NCI-H1436 (cell line): Measurements from ENCODE around the gene RPS6KA3.
"Not testable (repeated sequence)": the region's sequence is repeated elsewhere in the genome, so short reads cannot be mapped to it uniquely, and the experiment has no call there.

Source experiments
- DNase-seq: peaks from one replicate; lab custom pipeline; 2025; lab: John Stamatoyannopoulos, UW

RPS6KA3 gene

DNA sequence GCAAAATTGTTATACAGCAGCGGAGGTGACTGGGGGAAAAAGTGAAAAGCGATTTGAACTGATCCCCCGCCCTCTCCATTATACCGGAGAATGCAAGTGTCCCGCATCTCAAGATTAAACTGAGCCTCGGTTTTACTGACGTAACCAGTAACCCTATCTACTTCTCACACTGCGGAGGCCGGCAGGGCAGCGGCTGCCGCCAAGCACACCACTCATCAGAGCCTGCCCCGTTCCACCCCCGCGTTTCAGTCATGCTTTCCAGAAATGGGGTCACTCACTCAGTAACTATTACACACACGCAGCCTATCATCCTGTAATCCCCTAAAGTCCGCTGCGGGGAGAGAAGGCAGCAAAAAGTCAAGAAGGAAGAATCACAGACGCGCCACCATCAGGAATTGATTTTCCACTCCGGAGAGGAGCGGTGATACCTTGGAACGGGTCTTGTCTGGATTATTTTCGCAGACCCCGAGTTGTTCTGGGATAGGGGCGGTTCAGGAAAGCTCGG lies 1.4 kb downstream of the RPS6KA3 start:
- no peak for DNase-seq

DNA sequence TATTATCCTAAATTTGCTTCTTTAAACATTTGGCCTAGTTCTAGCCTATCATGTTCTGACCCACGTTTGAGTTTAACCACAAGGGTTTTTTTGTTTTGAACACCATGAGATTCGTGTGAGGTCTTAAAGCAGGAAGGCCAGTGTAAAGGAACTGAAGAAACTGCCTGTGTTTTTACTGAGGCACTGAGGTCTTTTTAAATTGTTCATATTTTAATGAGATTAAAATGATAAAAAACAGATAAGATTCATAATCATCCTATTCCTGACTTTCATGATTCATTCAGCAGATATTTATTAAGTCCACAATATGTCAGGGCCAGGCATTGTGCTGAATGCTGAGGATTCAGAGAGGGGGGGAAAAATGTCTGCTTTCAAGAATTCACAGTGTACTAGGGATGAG lies 3.2 kb downstream of the RPS6KA3 start:
- no peak for DNase-seq

DNA sequence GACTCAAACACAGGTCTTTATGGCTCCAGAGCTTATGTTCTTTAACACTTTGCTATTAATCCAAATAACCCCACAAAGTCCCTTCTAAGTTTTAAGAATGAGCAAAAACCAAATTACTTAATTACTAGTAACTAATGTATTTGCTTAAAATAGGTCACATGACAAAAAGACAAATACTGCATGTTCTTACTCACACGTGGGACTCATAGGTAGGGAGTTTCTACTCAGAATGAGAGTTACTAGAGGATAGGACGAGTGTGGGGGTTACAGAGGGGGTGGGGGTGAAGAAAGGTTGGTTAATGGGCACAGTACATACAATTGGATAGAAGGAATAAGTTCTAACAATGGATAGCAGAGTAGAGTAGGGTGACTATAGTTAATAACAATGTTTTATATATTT lies 5.8 kb downstream of the RPS6KA3 start:
- no peak for DNase-seq

DNA sequence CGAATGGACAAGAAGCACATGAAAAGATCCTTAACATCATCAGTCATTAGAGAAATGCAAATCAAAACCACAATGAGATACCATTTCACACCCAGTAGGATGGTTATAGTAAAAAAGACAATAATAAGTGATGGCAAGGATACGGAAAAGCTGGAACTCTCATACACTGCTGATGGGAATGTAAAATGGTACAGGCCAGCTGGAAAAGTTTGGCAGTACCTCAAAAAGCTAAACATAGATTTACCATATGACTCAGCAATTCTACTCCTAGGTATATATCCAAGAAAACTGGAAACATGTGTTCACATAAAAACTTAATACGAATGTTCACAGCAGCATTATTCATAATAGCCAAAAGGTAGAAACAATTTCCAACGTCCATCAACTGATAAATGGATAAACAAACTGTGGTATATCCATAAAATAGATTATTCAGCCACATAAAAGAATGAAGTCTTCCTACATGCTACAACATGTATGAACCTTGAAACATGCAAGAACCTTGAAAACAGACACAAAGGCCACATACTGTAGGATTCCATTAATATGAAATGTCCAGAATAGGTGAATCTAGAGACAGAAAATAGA lies 11.9 kb downstream of the RPS6KA3 start:
- no peak for DNase-seq

DNA sequence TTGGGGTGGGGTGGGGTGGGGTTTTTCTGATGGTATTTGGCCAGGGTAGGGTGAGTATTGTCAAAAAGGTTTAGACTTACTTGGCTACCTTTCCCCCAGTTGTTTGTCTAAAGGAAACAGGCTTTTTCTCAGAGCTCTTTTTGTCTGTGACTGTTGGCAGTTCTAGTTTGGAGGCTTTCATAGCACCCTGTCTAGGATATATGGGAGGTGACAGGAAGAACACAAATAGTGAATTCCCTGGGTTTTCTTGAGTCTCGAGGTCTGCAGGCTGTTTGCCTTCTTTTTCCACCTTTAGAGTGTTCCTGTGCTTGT lies 13.5 kb downstream of the RPS6KA3 start:
- DNase-seq, result no peak

DNA sequence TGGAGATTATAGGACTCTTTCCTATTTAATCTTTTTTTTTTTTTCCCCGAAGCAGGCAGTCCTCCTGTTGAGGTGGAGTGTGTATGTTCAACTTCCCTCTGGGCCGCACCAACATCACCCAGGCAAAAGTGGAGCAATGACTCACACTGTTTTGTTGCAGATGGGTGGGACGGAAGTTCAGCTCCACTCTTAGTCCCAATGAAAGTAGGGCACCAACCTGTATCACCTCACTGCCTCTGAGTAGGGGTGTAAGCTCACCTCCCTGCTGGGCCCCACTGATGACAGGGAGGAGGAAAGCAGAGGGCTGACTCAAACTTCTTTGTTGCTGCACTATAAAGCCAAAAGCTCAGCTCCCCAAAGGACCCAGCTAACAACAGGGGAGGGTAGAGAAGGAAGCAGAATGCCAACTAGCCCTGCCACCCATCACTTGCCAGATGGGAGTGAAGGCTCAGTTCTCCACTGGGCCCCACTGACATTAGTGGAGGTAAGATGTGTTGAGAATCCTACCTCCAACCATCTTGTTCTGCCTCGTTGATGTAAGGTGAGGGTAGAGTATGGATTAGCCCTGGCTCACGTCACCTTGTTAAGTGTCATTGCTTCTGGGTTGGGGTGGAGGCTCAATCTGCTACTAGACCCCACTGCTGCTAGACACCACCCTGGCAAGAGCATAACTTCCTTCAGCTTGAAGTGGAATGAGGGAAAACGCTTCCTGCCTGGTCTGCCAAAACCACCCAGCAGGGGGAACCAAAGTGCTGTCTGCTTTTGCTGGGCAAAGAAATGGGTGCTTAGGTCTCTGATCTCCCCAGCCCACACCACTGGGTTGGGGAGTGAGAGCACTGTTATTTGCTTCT lies 14.1 kb downstream of the RPS6KA3 start:
- DNase-seq, result no peak

DNA sequence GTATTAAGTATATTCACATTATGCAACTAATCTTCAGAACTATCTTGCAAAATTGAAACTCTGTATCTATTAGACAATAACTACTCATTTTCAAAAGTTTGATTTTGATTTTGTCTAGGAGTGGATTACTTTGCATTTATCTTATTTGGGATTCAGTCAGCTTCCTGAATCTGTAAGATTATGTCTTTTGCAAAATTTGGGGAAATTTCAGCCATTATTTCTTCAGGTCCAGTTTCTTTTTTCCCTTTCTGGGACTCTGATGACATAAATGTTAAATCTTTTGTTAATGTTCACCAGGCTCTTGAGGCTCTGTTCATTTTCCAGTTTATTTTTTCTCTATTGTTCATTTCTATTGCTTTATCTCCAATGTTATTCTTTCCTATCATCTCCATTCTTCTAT lies 15.0 kb downstream of the RPS6KA3 start:
- no peak for DNase-seq

DNA sequence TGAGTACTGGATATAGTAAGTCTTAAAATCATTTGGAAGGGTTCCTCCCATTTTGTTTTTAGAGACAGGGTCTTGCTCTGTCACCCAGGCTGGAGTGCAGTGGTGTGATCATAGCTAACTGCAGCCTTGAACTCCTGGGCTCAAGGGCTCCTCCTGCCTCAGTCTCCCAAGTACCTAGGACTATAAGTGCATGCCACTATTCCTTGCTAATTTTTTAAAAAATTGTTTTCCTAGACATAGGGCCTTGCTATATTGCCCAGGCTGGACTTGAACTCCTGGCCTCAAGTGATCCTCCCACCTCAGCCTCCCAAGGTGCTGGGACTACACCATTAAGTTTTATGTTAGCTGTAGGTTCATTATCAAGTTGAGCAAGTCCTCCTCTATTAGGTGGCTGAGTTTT lies 16.6 kb downstream of the RPS6KA3 start:
- not testable (repeated sequence) for DNase-seq

DNA sequence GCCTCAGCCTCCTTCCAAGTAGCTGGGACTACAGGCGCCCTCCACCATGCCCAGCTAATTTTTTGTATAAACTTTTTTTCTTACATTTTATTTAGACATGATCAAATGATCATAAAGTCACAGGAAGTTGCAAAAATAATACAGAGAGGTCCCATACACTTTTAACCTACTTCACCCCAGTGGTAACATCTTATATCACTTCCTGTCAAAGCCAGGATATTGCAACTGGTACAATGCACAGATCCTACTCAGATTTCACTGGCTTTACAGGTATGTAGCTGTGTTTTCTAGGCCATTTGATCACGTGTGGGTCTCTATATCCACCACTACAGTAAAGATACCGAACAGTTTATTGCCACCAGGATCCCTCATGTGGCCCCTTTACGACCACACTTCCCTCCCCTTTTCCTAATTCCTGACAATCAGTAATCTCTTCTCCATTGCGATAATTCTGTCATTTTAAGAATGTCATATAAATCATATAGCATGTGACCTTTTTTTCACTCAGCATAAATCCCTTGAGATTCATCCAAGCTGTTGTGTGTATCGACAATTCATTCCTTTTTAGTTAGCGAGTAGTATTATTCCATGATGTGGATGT lies 18.0 kb downstream of the RPS6KA3 start:
- DNase-seq, result no peak

DNA sequence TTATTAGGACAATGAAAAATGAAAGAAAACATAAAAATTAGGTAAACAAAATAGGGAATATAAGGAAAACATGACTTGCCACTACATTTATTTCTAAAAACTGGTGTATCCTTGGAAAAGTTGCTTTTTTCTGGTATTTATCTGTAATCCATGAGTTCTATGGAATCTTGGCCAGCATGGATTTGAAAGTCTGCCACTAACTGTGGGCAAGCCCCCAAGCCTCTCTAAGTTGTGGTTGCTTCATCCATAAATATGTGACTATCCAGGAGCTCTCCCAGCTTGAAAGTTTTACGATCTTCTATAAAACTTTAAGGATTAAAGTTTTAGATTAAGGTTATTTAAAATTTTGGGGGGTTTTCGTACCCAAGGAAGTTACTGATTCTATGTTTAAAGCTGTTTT lies 21.8 kb downstream of the RPS6KA3 start:
- DNase-seq, result no peak

DNA sequence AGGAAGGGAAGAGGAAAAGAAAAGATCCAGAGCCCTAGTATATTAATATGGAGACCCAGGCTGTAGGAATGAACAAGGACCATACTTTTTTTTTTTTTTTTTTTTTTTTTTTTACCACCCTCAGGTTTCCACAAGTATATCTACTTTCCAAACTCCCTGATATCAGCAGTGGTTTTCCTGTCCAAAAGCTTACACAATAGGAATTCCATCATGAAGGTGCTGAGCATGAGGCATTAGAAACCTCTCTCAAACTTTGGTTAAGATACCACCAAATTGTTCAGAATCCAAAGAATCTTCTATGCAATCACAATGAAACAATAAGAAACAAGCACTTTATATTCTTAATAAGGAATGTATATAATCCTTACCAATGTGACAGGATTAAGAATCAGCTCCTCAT lies 26.5 kb downstream of the RPS6KA3 start:
- no peak for DNase-seq

DNA sequence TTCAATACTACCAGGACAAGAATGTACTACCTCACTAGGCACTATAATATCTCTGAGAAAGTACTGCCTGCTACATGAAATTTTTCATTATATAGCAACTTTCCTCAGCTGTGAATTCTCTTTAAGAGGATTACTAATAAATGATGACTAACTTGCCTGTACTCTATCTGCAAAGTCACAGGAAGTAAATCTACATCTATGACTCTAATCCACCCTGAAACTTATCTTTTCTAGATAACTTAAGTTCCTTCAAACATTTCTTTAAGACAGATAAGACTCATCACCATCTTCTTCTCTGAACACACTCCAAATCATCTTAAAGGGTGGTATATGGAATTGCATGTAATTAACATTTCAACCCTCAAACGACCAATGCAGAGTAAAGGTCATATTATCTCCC lies 28.8 kb downstream of the RPS6KA3 start:
- no peak for DNase-seq

DNA sequence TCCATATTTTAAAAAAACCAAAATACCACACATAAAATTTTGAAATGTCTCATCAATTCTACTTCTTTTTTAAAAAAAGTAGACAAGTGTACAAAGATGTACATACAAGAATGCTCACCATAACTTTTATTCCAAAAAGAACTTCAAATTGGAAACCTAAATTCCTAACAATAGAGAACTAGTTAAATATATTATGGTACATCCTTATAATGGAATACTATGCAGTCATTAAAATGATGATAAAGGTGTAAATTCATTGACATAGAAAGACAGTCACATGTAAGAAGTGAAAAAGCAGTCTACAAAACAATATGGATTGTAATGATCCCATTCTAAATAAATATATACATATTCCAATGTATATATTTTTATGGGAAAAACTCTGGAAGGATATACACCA lies 31.0 kb downstream of the RPS6KA3 start:
- no peak for DNase-seq

DNA sequence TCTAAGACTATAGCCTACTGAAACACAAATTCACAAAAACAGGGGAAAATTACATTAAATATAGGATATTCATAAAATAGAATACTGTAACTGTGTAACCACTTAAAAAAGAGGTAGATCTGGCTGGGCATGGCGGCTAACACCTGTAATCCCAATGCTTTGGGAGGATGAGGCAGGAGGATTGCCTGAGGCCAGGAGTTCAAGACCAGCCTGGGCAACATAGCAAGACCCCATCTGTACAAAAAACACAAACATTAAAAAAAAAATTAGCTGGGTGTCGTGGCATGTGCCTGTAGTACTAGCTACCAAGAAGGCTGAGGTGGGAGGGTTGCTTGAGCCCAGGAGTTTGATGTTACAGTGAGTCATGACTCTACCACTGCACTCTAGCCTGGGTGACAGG lies 33.4 kb downstream of the RPS6KA3 start:
- DNase-seq, result no peak

DNA sequence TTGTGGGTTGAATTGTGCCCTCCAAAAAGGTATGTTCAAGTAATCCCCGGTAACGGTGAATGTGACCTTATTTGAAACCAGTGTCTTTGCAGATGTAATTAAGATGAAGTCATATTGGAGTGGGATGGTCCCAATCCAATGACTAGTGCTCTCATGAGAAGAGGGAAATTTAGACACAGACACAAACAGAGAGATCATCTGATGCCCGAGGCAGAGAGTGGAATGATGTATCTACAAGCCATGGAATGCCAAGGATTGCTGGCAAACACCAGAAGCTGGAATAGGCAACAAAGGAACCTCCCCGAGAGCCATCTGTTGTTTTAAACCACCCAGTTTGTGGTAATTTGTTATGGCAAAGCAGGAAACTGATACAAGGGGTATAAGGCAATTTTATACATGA lies 35.1 kb downstream of the RPS6KA3 start:
- DNase-seq, result no peak

DNA sequence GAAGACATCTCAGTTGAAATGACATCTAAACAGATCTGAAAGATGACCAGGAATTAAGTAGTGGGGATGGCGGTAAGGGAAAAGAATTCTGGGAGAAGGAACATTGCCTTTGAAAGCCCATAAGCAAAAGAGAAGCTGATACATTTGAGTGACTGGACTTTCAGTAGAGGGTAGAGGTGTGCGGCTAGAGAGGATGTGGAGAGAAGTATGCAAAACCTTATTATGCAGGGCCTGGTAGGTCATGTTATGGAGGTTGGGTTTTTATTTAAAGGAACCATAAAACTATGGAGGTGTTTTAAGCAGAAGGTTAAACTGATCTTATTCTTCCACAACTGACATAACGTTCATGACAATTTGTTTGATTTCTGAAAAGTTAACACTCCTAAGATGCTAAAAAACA lies 36.3 kb downstream of the RPS6KA3 start:
- DNase-seq, result no peak

DNA sequence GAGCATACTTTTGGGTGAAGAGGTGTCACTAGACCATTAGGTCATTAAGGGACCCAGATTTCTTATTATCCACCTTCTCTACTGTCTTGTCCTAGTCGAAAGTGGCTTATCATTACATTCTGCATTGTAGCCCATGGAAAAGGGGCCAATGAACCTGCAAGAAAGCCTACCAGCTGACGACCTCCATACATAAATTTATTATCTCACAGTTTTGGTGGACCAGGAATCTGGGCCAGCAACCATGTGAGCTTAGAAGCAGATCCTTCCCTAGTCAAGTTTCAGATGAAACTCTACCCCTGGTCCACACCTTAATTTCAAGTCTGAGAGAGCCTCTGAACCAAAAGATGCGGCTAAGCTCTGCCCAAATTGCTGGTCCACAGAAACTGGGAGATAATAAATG lies 37.6 kb downstream of the RPS6KA3 start:
- DNase-seq, result no peak

DNA sequence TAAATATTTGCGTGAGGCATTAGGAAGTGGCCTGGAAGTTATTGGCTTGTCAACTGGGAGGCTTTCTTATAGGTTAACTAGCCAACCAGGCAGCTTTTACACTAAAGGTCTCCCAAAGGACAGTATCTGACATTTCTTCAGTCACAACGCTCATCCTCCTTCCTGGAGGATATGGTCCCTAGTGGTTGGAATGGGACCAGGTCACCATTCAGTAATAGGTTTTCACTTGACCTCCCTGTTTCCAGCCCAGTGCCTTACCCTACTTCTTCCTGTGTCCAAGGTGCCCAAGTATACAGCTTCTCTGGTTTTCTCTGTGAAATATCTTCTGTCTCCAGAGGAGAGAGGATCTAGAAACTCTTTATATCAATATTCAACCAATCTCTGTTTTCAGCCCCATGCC lies 38.5 kb downstream of the RPS6KA3 start:
- DNase-seq, result no peak

DNA sequence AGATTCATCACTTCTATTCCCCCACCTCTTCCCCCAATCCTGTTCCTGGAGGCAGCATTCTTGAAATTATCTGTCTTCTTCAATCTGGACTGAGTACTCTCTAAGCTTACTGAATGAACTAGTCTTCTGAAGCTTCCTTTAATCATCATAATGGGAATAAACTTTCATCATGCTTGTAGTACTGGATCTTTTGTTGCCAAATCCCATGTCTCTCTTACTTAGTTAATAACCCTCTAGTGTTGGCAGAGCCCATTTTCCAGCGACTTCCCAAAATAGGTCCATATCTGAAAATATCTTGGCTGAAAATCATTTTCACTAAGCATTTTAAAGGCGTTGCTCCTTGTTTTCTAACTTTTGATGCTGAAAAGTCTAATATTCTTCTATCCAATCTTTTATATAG lies 39.6 kb downstream of the RPS6KA3 start:
- DNase-seq, result no peak

DNA sequence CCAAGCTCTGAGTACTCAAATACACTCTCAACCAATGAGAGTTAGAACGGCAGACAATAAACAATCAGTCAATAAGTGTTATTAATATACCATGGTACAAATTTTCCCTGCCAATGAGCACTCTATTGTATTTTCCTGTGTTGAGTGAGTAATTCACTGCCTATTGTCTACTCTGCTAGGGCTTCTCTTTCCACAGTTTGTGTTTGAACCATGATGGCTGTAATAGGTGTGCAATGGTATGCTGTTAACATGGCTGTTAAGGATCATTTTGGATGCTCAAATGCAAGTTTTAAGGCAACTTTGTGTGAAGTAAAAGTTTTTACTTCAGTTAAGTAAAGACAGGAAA lies 41.2 kb downstream of the RPS6KA3 start:
- no peak for DNase-seq

DNA sequence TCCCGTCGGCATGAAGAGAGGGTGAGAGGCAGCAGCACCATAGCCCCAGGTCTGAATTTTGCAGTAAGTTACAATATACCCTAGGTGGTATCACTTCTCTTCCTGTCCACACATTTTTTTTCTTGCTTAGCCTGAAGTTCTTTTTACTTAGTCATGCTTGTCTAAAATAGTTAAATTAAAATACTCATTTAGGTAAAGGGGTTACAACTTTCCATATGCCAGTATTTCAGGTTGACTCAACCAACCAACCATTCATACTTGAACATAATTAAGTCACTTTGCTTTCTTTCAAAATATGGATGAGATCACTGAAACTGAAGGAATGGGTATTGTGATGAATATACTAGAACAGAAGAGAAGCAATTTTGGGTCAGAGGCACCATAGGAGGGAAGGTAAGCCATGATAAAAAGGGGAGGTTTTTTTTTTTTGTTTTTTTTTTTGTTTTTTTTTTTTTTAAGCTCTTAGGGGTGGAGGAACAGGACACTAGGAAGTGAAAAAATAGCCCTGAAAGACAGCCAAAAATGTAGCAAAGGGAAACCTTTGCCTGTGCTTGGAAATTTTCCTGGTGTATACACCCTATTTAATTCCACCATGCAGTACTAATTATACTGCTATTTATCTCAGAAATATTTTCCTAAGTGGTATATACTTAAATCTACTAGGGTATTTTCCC lies 41.8 kb downstream of the RPS6KA3 start:
- DNase-seq, result no peak

DNA sequence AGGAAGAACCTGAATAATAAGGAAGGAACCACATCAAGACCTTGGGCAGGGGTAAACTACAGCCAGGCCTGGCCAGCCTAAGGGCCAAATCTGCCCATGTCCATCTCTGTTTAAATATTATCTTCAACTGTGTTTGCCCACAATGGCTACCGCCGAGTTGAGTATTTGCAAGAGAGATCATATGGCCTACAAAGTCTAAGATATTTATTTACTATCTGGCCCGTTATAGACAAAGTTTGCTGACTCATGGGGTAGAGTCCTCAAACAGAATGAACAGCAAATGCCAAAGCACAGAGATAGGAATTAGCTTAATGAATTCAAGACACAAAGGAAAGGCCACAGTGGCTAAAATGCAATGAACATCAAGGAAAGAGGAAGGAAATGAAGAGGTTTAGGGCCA lies 44.8 kb downstream of the RPS6KA3 start:
- no peak for DNase-seq
